H1 (cell line): ENCODE results near the gene CWC27. TPM values are rescaled to one million over a fixed set of nuclear protein-coding genes. Genes with fewer than 3 reads are reported as not detected.

Experiments
- HDAC2 ChIP-seq, 2 experiments: fragments of 300-600 bp in 1 of 2; sonication (generic) in 1 of 2; IDR thresholded peaks; 2 replicates each; pipeline ENCODE4 v1.6.1; 2011 to 2012; ENCODE audit warnings: low read depth in 2 of 2, low read length in 2 of 2, mild to moderate bottlenecking in 2 of 2, moderate library complexity in 2 of 2, borderline replicate concordance in 1 of 2, inconsistent platforms in 1 of 2
- PHF8 ChIP-seq: fragments of 200-600 bp; sonication (generic); conservative IDR thresholded peaks from 2 replicates; pipeline ENCODE4 v1.7.1; 2012; ENCODE audit warnings: low read depth, mild to moderate bottlenecking, inconsistent platforms, low read length, moderate library complexity
- polyA plus RNA-seq, 7 experiments: library from polyadenylated mRNA; depleted of rRNA in 3 of 7; stranded (reverse) in 5 of 7; unstranded in 2 of 7; fragments of >200 nt in 5 of 7; fragments of 200-250 nt in 2 of 7; gene quantifications; 1 replicate in 5 of 7; 2 replicates in 1 of 7; 4 replicates in 1 of 7; pipeline versions ENCODE4 v1.2.1 to v1.2.3, GENCODE V29; 2011 to 2013; ENCODE audit warnings: missing spikeins in 2 of 7, mixed read lengths in 2 of 7
- total RNA-seq: library from RNA; stranded (reverse); fragmentation: NEBNext Ultra II Directional; extraction: Animal tissue kit (Norgen Biotek cat#: 25700); gene quantifications from 2 replicates; pipeline ENCODE4 v1.2.1, GENCODE V29; 2021

CWC27 gene
- total and polyA plus RNA-seq, 2 of the 8 experiments (the other 6 are each of a cell fraction or from before 2014, with no cell fraction given) = 24.9 to 43.4 TPM

- TF ChIP-seq HDAC2 (IDR thresholded peaks at IDR 0.05; ENCODE audit: borderline replicate concordance in 1 of 2, low read depth in 2 of 2, low read length in 2 of 2) (no peak), PHF8 (no peak)
Measured at GRCh38 chr5:64807520-64807919, 38.8 kb downstream of the CWC27 start (continued).
